ENCODE results near the gene CEP135. TPM values are rescaled to one million over a fixed set of nuclear protein-coding genes. Genes with fewer than 3 reads are reported as not detected.

The CEP135 gene
- total RNA-seq, 4 donors from 2014 or later = 5.3 to 27.1 (median 8.4) TPM

DNA sequence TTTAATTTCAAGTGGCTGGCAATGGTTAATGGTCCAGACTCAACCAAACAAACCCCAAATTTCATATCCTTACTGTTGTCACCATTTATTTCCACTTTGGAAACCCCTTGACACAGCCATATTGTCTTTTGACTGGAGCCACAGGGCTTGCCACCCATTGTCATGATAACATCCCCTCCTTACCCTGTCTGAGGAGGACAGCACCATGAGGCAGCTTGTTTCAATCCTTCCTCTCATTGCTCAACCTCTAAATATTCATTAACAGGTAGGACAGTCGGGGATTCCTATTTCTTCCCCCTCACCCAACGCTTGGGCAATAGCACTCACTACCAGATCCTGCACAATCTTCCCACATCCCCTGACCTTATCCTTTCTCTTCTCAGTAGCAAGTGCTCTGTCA, 92.1 kb downstream of the CEP135 start:
- no peak for TF ChIP-seq POLR2A (IDR thresholded peaks at IDR 0.05)
- TF ChIP-seq, protein P1, sequence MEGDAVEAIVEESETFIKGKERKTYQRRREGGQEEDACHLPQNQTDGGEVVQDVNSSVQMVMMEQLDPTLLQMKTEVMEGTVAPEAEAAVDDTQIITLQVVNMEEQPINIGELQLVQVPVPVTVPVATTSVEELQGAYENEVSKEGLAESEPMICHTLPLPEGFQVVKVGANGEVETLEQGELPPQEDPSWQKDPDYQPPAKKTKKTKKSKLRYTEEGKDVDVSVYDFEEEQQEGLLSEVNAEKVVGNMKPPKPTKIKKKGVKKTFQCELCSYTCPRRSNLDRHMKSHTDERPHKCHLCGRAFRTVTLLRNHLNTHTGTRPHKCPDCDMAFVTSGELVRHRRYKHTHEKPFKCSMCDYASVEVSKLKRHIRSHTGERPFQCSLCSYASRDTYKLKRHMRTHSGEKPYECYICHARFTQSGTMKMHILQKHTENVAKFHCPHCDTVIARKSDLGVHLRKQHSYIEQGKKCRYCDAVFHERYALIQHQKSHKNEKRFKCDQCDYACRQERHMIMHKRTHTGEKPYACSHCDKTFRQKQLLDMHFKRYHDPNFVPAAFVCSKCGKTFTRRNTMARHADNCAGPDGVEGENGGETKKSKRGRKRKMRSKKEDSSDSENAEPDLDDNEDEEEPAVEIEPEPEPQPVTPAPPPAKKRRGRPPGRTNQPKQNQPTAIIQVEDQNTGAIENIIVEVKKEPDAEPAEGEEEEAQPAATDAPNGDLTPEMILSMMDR (IDR thresholded peaks at IDR 0.05) = no peak
- Histone ChIP-seq H3K4me3 (no peak overlapping the region), H3K27ac (no peak overlapping the region), H3K4me1 (no peaks in the 10 kb centered on the region), H3K9me3 (no peaks in the 10 kb centered on the region), H3K36me3 (no peaks in the 10 kb centered on the region), H3K27me3 (no peaks in the 10 kb centered on the region)
- intact Hi-C loops (cut with DNase I; ENCODE audit: low total_unique reads) = no loop called here
- no peak for DNase-seq

DNA sequence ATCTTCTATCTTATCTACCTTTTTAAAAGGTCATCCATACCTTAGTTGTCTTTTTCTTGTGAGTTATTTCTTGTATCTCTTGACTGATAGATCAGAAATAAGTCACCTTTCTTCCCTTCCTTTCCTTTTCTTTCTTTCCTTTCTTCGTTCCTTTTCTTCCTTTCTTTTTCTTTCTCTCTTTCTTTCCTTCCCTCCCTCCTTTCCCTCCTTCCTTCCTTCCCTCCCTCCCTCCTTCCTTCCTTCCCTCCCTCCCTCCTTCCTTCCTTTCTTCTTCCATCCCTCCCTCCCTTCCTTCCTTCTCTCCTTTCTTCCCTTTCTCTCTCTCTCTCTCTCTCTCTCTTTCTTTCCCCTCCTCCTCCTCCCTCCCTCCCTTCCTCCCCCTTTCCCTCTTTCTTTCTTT, 93.5 kb downstream of the CEP135 start:
- Histone ChIP-seq H3K4me3 (no peak overlapping the region), H3K36me3 (no peaks in the 10 kb centered on the region), H3K27ac (no peak overlapping the region), H3K4me1 (no peaks in the 10 kb centered on the region), H3K27me3 (no peaks in the 10 kb centered on the region), H3K9me3 (no peaks in the 10 kb centered on the region)
- TF ChIP-seq POLR2A (IDR thresholded peaks at IDR 0.05) = no peak
- TF ChIP-seq, protein P1 (IDR thresholded peaks at IDR 0.05) = no peak
- no peak for DNase-seq
- intact Hi-C loops (cut with DNase I; ENCODE audit: low total_unique reads) = no loop called here

DNA sequence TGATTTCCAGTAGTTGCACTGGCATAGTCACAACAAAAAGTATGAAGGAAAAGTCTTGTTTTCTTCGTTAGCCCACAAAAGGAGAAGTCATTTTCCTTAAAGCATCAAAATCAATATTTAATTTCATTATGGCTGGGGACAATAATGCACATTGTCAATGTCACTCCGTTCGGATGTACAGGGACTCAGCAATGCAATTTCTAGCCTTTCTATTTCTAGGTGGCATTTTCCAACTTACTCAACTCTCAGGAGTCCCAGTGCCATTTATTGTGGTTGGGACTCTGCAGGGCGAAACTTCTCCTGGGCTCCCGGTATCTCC, 99.6 kb downstream of the CEP135 start:
- peak overlapping the region in 1 of 2 donors; percentile 64 for H3K27ac ChIP-seq
- DNase-seq = no peak
- no peaks in the 10 kb centered on the region for H3K36me3 ChIP-seq
- no peak for TF ChIP-seq POLR2A (IDR thresholded peaks at IDR 0.05)
- TF ChIP-seq, protein P1 (IDR thresholded peaks at IDR 0.05) = no peak
- H3K9me3 ChIP-seq = no peaks in the 10 kb centered on the region
- H3K27me3 ChIP-seq = no peaks in the 10 kb centered on the region
- intact Hi-C loops (cut with DNase I; ENCODE audit: low total_unique reads) = no loop called here
- peak overlapping the region; percentile 47 to 62 for H3K4me3 ChIP-seq
- no peaks in the 10 kb centered on the region for H3K4me1 ChIP-seq

- Histone ChIP-seq H3K27me3 (no peaks in the 10 kb centered on the region), H3K4me1 (no peaks in the 10 kb centered on the region), H3K36me3 (no peaks in the 10 kb centered on the region), H3K4me3 (peak overlapping the region; percentile 47 to 62), H3K27ac (peak overlapping the region; percentile 53 to 64), H3K9me3 (no peaks in the 10 kb centered on the region)
- peak; percentile 16 to 35 for DNase-seq
- TF ChIP-seq, protein P1 (IDR thresholded peaks at IDR 0.05) = peak in 3 of 4 experiments; percentile 40 to 51 (median 45)
- TF ChIP-seq POLR2A (IDR thresholded peaks at IDR 0.05) = peak in 1 of 2 donors; percentile 33
- intact Hi-C loops (cut with DNase I; ENCODE audit: low total_unique reads) = no loop called here
Observed at GRCh38 chr4:56048702-56049431, 100.1 kb downstream of the CEP135 start.

DNA sequence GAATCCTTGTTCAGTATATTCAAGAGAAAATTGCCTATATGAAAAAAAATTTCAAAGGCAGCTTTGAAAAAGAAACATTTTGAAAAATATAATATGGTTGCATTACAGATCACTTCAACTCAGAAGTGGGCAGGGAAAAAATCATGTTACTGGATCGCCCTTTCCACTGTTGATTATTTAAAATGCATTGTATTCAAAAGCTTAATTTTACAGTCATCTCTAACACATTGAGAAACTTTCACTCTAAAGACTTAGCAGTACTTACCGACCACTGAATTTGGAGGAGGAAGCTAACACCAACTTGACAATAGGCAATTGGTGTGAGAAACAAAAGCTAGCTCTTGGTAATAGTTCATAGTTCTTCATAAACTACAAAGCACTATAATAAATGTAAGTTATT, 101.9 kb downstream of the CEP135 start:
- Histone ChIP-seq H3K4me3 (no peak overlapping the region), H3K4me1 (no peaks in the 10 kb centered on the region), H3K36me3 (no peaks in the 10 kb centered on the region), H3K27me3 (no peaks in the 10 kb centered on the region), H3K27ac (no peak overlapping the region), H3K9me3 (no peaks in the 10 kb centered on the region)
- intact Hi-C loops (cut with DNase I; ENCODE audit: low total_unique reads) = no loop called here
- no peak for DNase-seq
- TF ChIP-seq, protein P1 (IDR thresholded peaks at IDR 0.05) = no peak
- TF ChIP-seq POLR2A (IDR thresholded peaks at IDR 0.05) = no peak

Data from uterus (tissue), 4 donors.